A549 (cell line): ENCODE measurements around the gene ARHGAP12. TPM values are rescaled to one million over a fixed set of nuclear protein-coding genes. Genes with fewer than 3 reads are reported as not detected.
A peak's percentile ranks its signal among the peaks of the same experiment; 100 is the strongest.

Experiments used
- ATAC-seq, 2 experiments: fragments of 200-7000 bp in 1 of 2; fragments of >200 bp in 1 of 2; cut with Nextera tagmentation in 1 of 2; cut with Tn5 transposase in 1 of 2; 3 replicates each; pipeline versions ENCODE4 v1.8.0 to v1.9.1; 2018 to 2020; ENCODE audit warnings: mild to moderate bottlenecking in 1 of 2, moderate library complexity in 1 of 2
- CTCF ChIA-PET: fragments of 300-600 bp; sonication (Branson Sonifier 250); formaldehyde crosslinking; extraction: SDS; loops from one replicate; lab custom pipeline; 2021; ENCODE audit warnings: antibody characterized with exemption, inconsistent platforms; lab: Yijun Ruan, JAX
- POLR2A ChIA-PET: fragments of 350-600 bp; formaldehyde crosslinking; extraction: SDS; loops from one replicate; lab custom pipeline; 2021; ENCODE audit warnings: antibody characterized with exemption, inconsistent platforms; lab: Yijun Ruan, JAX
- DNase-seq, 2 experiments: peaks; one replicate each; pipeline versions ENCODE4 v3.0.0 to v3.0.0-alpha.2; 2011 to 2016; ENCODE audit warnings: low read depth in 1 of 2, low spot score in 1 of 2
- FAIRE-seq: peaks from 2 replicates; lab custom pipeline; 2011; peaks lifted over from hg19 to GRCh38; lab: Jason Lieb, UNC
- H3K27ac ChIP-seq, 2 experiments: fragments of >200 bp; sonication (Bioruptor Twin); formaldehyde crosslinking; 3 replicates each; pipeline ENCODE4 v1.5.1; 2016 to 2017
- H3K4me1 ChIP-seq: fragments of >200 bp; sonication (Bioruptor Twin); formaldehyde crosslinking; 3 replicates; pipeline ENCODE4 v1.6.1; 2016
- H3K4me2 ChIP-seq: fragments of >200 bp; sonication (Bioruptor Twin); formaldehyde crosslinking; 3 replicates; pipeline ENCODE4 v1.6.1; 2016
- H3K4me3 ChIP-seq: fragments of >200 bp; sonication (Bioruptor Twin); formaldehyde crosslinking; 3 replicates; pipeline ENCODE4 v1.5.1; 2016
- H3K9me3 ChIP-seq: fragments of >200 bp; sonication (Bioruptor Twin); formaldehyde crosslinking; 3 replicates; pipeline ENCODE4 v1.6.1; 2016
- BCL3 ChIP-seq: fragments of >200 bp; sonication (Bioruptor Twin); formaldehyde crosslinking; IDR thresholded peaks from 3 replicates; pipeline ENCODE4 v1.6.1; 2016
- BHLHE40 ChIP-seq: IDR thresholded peaks from 2 replicates; pipeline ENCODE4 v1.6.1; 2012; ENCODE audit warnings: low read depth, low read length, inconsistent platforms
- CHD4 ChIP-seq: fragments of 200-600 bp; sonication (generic); IDR thresholded peaks from 2 replicates; pipeline ENCODE4 v1.6.1; 2016; ENCODE audit warnings: antibody characterized with exemption, mild to moderate bottlenecking, borderline replicate concordance
- EHMT2 ChIP-seq: fragments of 200-600 bp; sonication (generic); IDR thresholded peaks from 2 replicates; pipeline ENCODE4 v1.6.1; 2016; ENCODE audit warnings: antibody characterized with exemption, low read depth, mild to moderate bottlenecking, moderate library complexity
- FOSB ChIP-seq: fragments of 250-450 bp; sonication (Bioruptor Pico); IDR thresholded peaks from 2 replicates; pipeline ENCODE4 v1.5.0; 2020; ENCODE audit warnings: mild to moderate bottlenecking, moderate library complexity
- FOSL2 ChIP-seq, 2 experiments: fragments of 450-650 bp in 1 of 2; fragments of >200 bp in 1 of 2; sonication (Bioruptor Twin) in 1 of 2; formaldehyde crosslinking; IDR thresholded peaks; 2 replicates each; pipeline versions ENCODE4 v1.5.0 to v1.6.1; 2016 to 2020; ENCODE audit warnings: mild to moderate bottlenecking in 1 of 2, moderate library complexity in 1 of 2
- HEYL ChIP-seq: fragments of 250-450 bp; sonication (Bioruptor Pico); IDR thresholded peaks from 2 replicates; pipeline ENCODE4 v1.8.0; 2021; ENCODE audit warnings: mild to moderate bottlenecking, moderate library complexity
- HOXA7 ChIP-seq: fragments of 250-450 bp; sonication (Bioruptor Pico); IDR thresholded peaks from 2 replicates; pipeline ENCODE4 v1.5.0; 2020; ENCODE audit warnings: mild to moderate bottlenecking, moderate library complexity
- JUN ChIP-seq, 2 experiments: fragments of >200 bp; sonication (Bioruptor Twin); formaldehyde crosslinking; IDR thresholded peaks; 2 replicates in 1 of 2; 3 replicates in 1 of 2; pipeline ENCODE4 v1.6.1; 2016 to 2017
- JUNB ChIP-seq: fragments of >200 bp; sonication (Bioruptor Twin); formaldehyde crosslinking; IDR thresholded peaks from 2 replicates; pipeline ENCODE4 v1.6.1; 2016
- KDM1A ChIP-seq: fragments of 200-600 bp; sonication (generic); IDR thresholded peaks from 2 replicates; pipeline ENCODE4 v1.6.1; 2016; ENCODE audit warnings: low read depth, mild to moderate bottlenecking
- KDM5A ChIP-seq: fragments of 200-600 bp; sonication (generic); IDR thresholded peaks from 2 replicates; pipeline ENCODE4 v1.6.1; 2016; ENCODE audit warnings: antibody characterized with exemption, mild to moderate bottlenecking
- MAFK ChIP-seq: fragments of 450-650 bp; IDR thresholded peaks from 2 replicates; pipeline ENCODE4 v1.6.1; 2014; ENCODE audit not compliant: partially characterized antibody
- PBX3 ChIP-seq: IDR thresholded peaks from 2 replicates; pipeline ENCODE4 v1.6.1; 2012
- POLR2A ChIP-seq: IDR thresholded peaks from 2 replicates; pipeline ENCODE4 v1.6.1; 2012; ENCODE audit warnings: mild to moderate bottlenecking, low read length
- RAD21 ChIP-seq, 2 experiments: fragments of >200 bp in 1 of 2; sonication (Bioruptor Twin) in 1 of 2; formaldehyde crosslinking in 1 of 2; IDR thresholded peaks in 1 of 2; conservative IDR thresholded peaks in 1 of 2; 2 replicates in 1 of 2; 3 replicates in 1 of 2; pipeline ENCODE4 v1.6.1; 2012 to 2018; ENCODE audit warnings: inconsistent platforms in 1 of 2
- RCOR1 ChIP-seq: fragments of 150-350 bp; IDR thresholded peaks from 2 replicates; pipeline ENCODE4 v1.6.1; 2014; ENCODE audit warnings: antibody characterized with exemption, low read length, low read depth
- REST ChIP-seq: fragments of 200-600 bp; sonication (generic); IDR thresholded peaks from 2 replicates; pipeline ENCODE4 v1.6.1; 2016; ENCODE audit warnings: antibody characterized with exemption, mild to moderate bottlenecking, moderate library complexity
- RFX5 ChIP-seq: fragments of 450-650 bp; IDR thresholded peaks from 2 replicates; pipeline ENCODE4 v1.7.1; 2014; ENCODE audit warnings: antibody characterized with exemption, mild to moderate bottlenecking, moderate library complexity
- SMC3 ChIP-seq: fragments of >200 bp; sonication (Bioruptor Twin); formaldehyde crosslinking; IDR thresholded peaks from 3 replicates; pipeline ENCODE4 v1.6.1; 2018; ENCODE audit warnings: inconsistent platforms
- TFCP2L1 ChIP-seq: fragments of 250-450 bp; sonication (Bioruptor Pico); IDR thresholded peaks from 2 replicates; pipeline ENCODE4 v1.5.0; 2021; ENCODE audit warnings: mild to moderate bottlenecking
- WGBS: methylation state at CpG from one replicate; pipeline ENCODE4 v1.1.6; 2017; ENCODE audit errors: missing lambda C conversion rate; 5-methylcytosine and 5-hydroxymethylcytosine counted together
- polyA plus RNA-seq, 4 experiments: library from polyadenylated mRNA; depleted of rRNA in 3 of 4; stranded (reverse); fragments of >200 nt; fragmentation: RNase III in 1 of 4; extraction: RNeasy Plus Mini Kit Qiagen cat#74134 plus additional on column Dnase treatment in 1 of 4; gene quantifications; 2 replicates in 3 of 4; 3 replicates in 1 of 4; pipeline ENCODE4 v1.2.3, GENCODE V29; 2011 to 2017

ARHGAP12 gene
- polyA plus RNA-seq, 2 of the 4 experiments (the other 2 are of a cell fraction): 22.1 to 49.3 TPM

GRCh38 chr10:31953480-31953879 is 24.8 kb upstream of the ARHGAP12 start (continued):
- TF ChIP-seq PBX3: no peak
- TF ChIP-seq, all 56 proteins: peak for 0

GRCh38 chr10:31953080-31953479 is 24.4 kb upstream of the ARHGAP12 start:
- ATAC-seq (no peak), DNase-seq (no peak), FAIRE-seq (no peak)
- Histone ChIP-seq H3K4me1 (peaks cover 14% of the 10 kb centered on the region; the same call in 2 of the 3 replicates), H3K9me3 (no peaks in the 10 kb centered on the region), H3K27ac (no peak overlapping the region), H3K4me3 (no peak overlapping the region), H3K4me2 (no peak overlapping the region)
- CTCF ChIA-PET: interaction anchor here (1.0 kb wide), 2 partner anchors 51 to 90 kb away, joined by 3 to 4 read pairs; no protein-coding TSS in a partner anchor
- POLR2A ChIA-PET: no interaction called here
- no peak for TF ChIP-seq MAFK
- TF ChIP-seq RCOR1: no peak
- TF ChIP-seq KDM5A: no peak
- TF ChIP-seq CHD4: no peak
- TF ChIP-seq BCL3: no peak
- no peak for TF ChIP-seq FOSL2 (IDR thresholded peaks at IDR 0.05)
- no peak for TF ChIP-seq FOSL2 (CRISPR knock-in tag; IDR thresholded peaks at IDR 0.05)
- TF ChIP-seq HOXA7 (CRISPR knock-in tag): no peak
- TF ChIP-seq HEYL (CRISPR knock-in tag): no peak
- TF ChIP-seq JUNB: no peak
- TF ChIP-seq PBX3: no peak

- ATAC-seq: no peak
- Histone ChIP-seq H3K9me3 (no peaks in the 10 kb centered on the region), H3K4me2 (peak overlapping the region; percentile 40; the same call in 2 of the 3 replicates), H3K4me3 (no peak overlapping the region), H3K27ac (peak overlapping the region in 1 of 2 experiments; percentile 35; a peak in 1 of 6 replicates), H3K4me1 (peaks cover 22% of the 10 kb centered on the region)
- TF ChIP-seq TFCP2L1 (CRISPR knock-in tag) (no peak), SMC3 (no peak), POLR2A (no peak), BHLHE40 (no peak), REST (no peak), RAD21 (conservative IDR thresholded peaks at IDR 0.05 in 1 of 2, IDR thresholded peaks at IDR 0.05 in 1 of 2) (no peak), KDM1A (no peak), EHMT2 (no peak), RFX5 (no peak), KDM5A (no peak), JUNB (no peak), RCOR1 (no peak), JUN (IDR thresholded peaks at IDR 0.05) (no peak), FOSB (CRISPR knock-in tag) (no peak)
- FAIRE-seq: no peak
- DNase-seq: no peak
- CTCF ChIA-PET: interaction anchor here (1.0 kb wide), 1 partner anchor 52 kb away, joined by 3 read pairs; no protein-coding TSS in a partner anchor
- WGBS: 6% methylated on average over 2 of the region's 2 CpGs
- POLR2A ChIA-PET: no interaction called here
Measured at GRCh38 chr10:31952066-31952465, 23.4 kb upstream of the ARHGAP12 start.
